GM21825 (cell line): ENCODE data around the gene NAA25.

ENCODE experiments used
- ATAC-seq: cut with Tn5 transposase; IDR thresholded peaks from one replicate; pipeline ENCODE4 v1.9.1; 2021; ENCODE audit warnings: mild to moderate bottlenecking, moderate library complexity; ENCODE audit not compliant: unreplicated experiment

NAA25 gene

DNA sequence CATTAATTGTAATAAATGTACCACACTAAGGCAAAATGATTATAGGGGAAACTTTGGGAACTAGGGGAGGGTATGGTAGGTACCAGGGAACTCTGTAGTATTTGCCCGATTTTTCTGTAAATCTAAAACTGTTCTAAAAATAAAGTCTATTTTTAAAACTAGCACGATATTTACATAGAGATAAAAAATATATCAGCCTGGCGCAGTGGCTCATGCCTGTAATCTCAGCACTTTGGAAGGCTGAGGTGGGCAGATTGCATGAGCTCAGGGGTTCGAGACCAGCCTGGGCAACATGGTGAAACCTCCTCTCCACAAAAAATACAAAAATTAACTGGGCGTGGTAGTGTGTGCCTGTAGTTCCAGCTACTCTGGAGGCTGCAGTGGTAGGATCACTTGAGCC lies 128.0 kb downstream of the NAA25 start:
- no peak for ATAC-seq

DNA sequence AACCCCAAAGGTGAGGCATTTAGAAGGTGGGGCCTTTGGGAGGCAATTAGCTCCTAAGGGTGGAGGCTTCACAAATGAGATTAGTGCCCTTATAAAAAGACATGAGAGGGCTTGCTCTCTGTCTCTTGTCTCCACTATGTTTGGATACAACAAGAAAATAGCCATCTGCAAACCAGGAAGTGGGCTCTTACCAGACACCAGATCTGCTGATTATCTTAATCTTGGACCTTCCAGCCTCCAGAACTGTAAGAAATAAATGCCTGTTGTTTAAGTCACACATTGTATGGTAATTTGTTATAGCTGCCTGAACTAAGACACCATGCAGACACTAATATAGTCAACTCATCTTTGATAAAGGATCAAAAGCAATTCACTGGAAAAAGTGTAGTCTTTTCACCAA lies 130.0 kb downstream of the NAA25 start:
- ATAC-seq = no peak

DNA sequence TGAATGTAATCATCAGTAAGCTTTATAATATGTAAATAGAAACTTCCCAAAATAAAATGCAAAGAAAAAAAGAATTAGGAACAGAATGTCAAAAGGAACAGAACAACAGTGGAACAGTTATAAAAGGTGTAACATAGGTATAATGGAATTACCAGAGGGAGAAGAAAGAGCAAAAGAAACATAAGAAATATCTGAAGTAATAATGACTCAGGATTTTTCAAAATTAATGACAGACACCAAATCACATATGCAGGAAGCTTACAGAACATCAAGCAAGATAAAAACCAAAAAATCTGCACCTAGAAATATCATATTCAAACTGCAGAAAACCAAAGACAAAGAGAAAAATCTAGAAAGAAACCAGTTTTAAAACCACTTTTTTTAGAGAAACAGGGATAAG lies 131.7 kb downstream of the NAA25 start:
- ATAC-seq = no peak
